ENCODE measurements around the gene IQCM.

DNA sequence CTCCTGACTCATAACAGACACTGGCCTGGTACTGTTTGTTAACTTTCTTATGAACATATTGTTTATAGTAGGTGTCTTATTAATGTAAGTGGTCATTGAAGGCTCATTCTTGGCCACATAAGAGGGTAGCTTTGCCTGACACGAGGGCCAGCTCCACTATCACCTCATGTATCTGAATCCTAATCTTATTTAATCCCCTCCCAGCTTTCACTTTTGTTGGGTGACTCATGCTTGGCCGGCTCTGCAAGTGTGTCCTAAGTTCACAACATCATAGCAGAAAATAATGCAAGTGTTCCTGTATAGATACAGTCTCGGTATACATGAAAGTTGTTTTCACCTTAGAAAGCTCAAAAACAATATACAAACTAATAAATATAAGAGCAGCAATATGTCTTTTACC is 283.8 kb downstream of the IQCM start:
- TF ChIP-seq ZNF274 (IDR thresholded peaks at IDR 0.05; ENCODE audit: low read depth, low read length) (no peak), YY1 (IDR thresholded peaks at IDR 0.05; ENCODE audit: insufficient read depth, insufficient read length) (no peak)

All from NT2/D1 (cell line).